Upper lobe of left lung (tissue), 4 donors: ENCODE data around the gene CES2.

ENCODE experiments used
- CTCF ChIP-seq, 6 experiments: fragments of 450-650 bp in 4 of 6; fragments of 200-600 bp in 2 of 6; sonication (generic) in 2 of 6; IDR thresholded peaks; one replicate each; pipeline ENCODE4 v1.5.1; 2016 to 2019; ENCODE audit warnings: antibody characterized with exemption in 6 of 6
- POLR2A ChIP-seq, 4 donors: fragments of 450-650 bp; IDR thresholded peaks; one replicate each; pipeline ENCODE4 v1.5.1; 2016 to 2017; ENCODE audit warnings: antibody characterized with exemption in 4 of 4, mild to moderate bottlenecking in 2 of 4

GRCh38 chr16:66889622-66890021, 45.7 kb upstream of the CES2 start:
- TF ChIP-seq POLR2A (IDR thresholded peaks at IDR 0.05), result no peak
- no peak for TF ChIP-seq CTCF (IDR thresholded peaks at IDR 0.05)
